Muscle of leg (tissue), 11 donors: ENCODE measurements around the gene THSD7A. TPM values are rescaled to one million over a fixed set of nuclear protein-coding genes. Genes with fewer than 3 reads are reported as not detected.
A peak's percentile ranks its signal among the peaks of the same experiment; 100 is the strongest.

Experiments
- DNase-seq: peaks from one replicate; pipeline ENCODE4 v3.0.0; 2013
- H3K27ac ChIP-seq: one replicate; pipeline ENCODE4 v1.5.1; 2013; ENCODE audit warnings: mild to moderate bottlenecking, low read length, control low read depth
- H3K27me3 ChIP-seq: one replicate; pipeline ENCODE4 v1.6.1; 2013; ENCODE audit warnings: low read length; ENCODE audit not compliant: control insufficient read depth, insufficient read depth
- H3K36me3 ChIP-seq: one replicate; pipeline ENCODE4 v1.6.1; 2013; ENCODE audit warnings: low read length; ENCODE audit not compliant: control insufficient read depth, insufficient read depth
- H3K4me1 ChIP-seq: one replicate; pipeline ENCODE4 v1.6.1; 2013; ENCODE audit warnings: low read length; ENCODE audit not compliant: control insufficient read depth, insufficient read depth
- H3K4me3 ChIP-seq: one replicate; pipeline ENCODE4 v1.5.1; 2013; ENCODE audit warnings: low read length, control low read depth
- H3K9me3 ChIP-seq: replicated peaks from 2 replicates; pipeline ENCODE4 v1.6.1; 2013; ENCODE audit warnings: low read depth, low read length; ENCODE audit not compliant: control insufficient read depth
- WGBS: methylation state at CpG from one replicate; pipeline ENCODE4 v1.1.5; 2013; ENCODE audit warnings: missing lambda C conversion rate; ENCODE audit not compliant: insufficient coverage; 5-methylcytosine and 5-hydroxymethylcytosine counted together
- polyA plus RNA-seq, 8 donors: library from polyadenylated mRNA; unstranded; fragments of 120-200 nt; gene quantifications; one replicate each; pipeline versions ENCODE4 v1.2.1 to v1.2.3, GENCODE V29; 2013; ENCODE audit warnings: inconsistent platforms in 1 of 8, low replicate concordance in 1 of 8; ENCODE audit not compliant: insufficient read length in 8 of 8, insufficient read depth in 1 of 8
- total RNA-seq: library from RNA; stranded (reverse); fragments of 120-200 nt; gene quantifications from one replicate; pipeline ENCODE4 v1.2.4, GENCODE V29; 2013

The THSD7A gene
- total and polyA plus RNA-seq, 9 donors, result 2.5 to 6.4 (median 3.6) TPM

DNA sequence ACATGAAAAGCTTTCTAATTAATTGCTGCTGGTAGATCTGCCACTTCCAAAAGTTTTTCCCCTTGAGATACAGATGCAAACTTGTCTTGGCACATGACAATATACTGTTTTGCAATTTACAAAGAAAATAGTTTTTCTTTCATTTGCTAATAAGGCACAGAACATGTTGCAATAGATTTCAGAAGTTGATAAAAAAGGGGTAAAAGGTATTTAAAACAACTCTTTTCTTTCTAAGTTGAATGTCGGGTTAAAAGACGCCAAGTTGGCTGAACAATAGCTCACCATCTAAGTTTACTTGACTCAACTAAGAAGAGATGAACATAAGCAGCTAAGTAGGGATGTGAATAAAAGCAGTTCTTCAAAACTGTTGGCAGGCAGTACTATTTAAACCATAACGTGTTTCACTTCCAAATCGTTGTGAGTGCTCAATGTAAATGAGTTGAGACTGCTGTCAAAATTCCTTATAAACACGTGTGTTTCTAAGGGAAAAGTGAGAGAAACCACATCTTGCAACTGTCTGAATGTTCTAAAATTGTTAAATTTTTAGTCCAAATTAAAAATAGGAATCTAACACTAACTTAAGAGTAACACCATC lies 14.5 kb upstream of the THSD7A start:
- no CpG with 5 or more reads among the region's 5 CpGs for WGBS
- Histone ChIP-seq H3K36me3 (no peaks in the 10 kb centered on the region), H3K9me3 (no peaks in the 10 kb centered on the region), H3K4me1 (no peaks in the 10 kb centered on the region), H3K27me3 (no peaks in the 10 kb centered on the region), H3K27ac (no peak overlapping the region), H3K4me3 (no peak overlapping the region)
- DNase-seq, result peak; percentile 14

DNA sequence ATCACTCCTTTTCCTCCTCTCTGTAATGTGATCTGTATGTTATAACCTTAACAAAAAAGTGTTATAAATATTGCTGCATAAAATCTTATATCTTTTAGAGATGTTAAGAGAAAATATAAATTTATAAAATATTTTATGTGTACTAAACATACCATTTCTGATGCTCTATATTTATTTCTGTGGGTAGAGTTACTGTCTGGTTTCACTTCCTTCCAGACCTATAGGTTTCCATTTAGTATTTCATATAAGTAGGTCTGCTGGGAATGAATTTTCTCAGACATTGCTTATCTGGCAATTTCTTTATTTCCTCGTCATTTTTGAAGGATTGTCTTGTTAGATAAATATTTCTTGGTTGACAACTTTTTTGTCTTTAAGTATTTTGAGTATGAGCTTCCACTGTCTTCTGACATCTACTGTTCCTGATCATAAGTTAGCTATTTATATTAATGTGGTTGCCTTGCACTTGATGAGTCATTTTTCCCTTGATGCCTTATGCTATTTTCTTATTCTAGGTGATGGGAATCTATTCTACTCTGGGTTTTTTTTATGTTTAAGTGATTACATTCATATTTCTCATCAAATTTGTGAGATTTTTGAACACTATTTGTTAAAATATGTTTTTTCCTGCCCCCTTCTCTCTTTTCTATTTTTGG lies 11.2 kb upstream of the THSD7A start:
- WGBS, result no CpG with 5 or more reads among the region's 1 CpG
- Histone ChIP-seq H3K9me3 (no peaks in the 10 kb centered on the region), H3K27ac (no peak overlapping the region), H3K36me3 (no peaks in the 10 kb centered on the region), H3K27me3 (no peaks in the 10 kb centered on the region), H3K4me3 (no peak overlapping the region), H3K4me1 (no peaks in the 10 kb centered on the region)
- no peak for DNase-seq

DNA sequence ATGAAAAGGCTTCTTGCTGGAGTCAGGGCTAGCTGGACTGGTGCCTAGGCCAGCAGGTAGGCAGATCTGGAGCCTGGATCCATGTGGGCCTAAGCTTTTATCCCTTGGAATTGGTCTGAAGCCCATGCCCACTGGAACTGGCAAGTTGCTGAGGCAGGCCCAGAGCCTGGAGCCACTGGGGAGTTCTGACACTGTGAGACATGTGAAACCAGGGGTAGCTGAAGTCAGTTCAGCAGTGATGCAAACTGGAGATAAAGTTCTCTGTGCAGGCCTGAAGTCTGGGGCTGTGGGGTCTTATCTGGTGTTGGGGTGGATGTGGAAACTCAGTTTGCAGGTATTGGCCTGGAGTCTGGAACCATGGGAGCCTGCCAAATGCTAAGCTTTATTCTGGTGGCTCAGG lies 9.7 kb upstream of the THSD7A start:
- no peak overlapping the region for H3K27ac ChIP-seq
- H3K4me1 ChIP-seq, result no peaks in the 10 kb centered on the region
- no peaks in the 10 kb centered on the region for H3K27me3 ChIP-seq
- no peak overlapping the region for H3K4me3 ChIP-seq
- DNase-seq, result no peak
- H3K9me3 ChIP-seq, result no peaks in the 10 kb centered on the region
- H3K36me3 ChIP-seq, result no peaks in the 10 kb centered on the region

DNA sequence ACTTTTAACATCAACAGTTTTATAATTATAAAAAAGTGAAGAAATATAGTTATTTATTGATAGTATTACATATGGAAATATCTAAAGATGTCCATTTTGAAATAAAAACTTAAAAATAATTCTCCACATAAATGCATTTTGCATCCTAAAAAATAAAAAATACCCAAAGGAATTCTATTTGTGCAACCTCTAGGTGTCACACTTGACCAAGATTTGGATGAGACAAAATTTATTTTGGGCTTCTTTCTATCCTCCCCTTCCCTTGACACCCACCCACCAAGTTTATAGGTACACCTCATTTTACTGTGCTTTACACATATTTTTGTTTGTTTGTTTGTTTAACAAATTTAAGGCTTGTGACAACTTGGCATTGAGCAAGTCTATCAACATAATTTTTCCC lies 3.3 kb upstream of the THSD7A start:
- no peak for DNase-seq

DNA sequence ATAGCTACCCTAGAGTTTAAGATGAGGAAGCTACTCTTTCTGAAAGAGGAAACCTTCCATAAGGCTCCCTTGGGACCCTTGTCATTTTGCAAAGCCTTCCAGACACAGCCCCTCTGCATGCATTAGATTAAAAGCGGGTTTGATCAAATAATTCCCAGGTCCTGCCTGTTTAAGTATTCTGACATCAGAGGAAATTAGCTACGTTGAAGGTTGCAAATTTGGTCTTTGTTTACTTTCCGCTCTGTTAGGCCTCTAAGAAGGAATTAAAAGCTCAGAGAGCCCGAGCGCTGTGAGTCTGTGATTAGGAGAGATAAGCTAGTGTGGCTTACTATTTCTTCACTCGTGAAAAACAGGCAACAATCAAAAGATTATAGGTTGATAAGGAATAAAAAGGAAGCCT lies 1.4 kb upstream of the THSD7A start:
- Histone ChIP-seq H3K4me3 (no peak overlapping the region), H3K9me3 (no peaks in the 10 kb centered on the region), H3K36me3 (no peaks in the 10 kb centered on the region), H3K27ac (no peak overlapping the region), H3K4me1 (no peaks in the 10 kb centered on the region), H3K27me3 (no peaks in the 10 kb centered on the region)
- DNase-seq, result peak; percentile 14
- 81% methylated on average over 6 of the region's 6 CpGs for WGBS

More for the DNA sequence above, 3.3 kb upstream of the THSD7A start:
- Histone ChIP-seq H3K36me3 (no peaks in the 10 kb centered on the region), H3K9me3 (no peaks in the 10 kb centered on the region), H3K4me3 (no peak overlapping the region), H3K4me1 (no peaks in the 10 kb centered on the region), H3K27ac (no peak overlapping the region), H3K27me3 (no peaks in the 10 kb centered on the region)

DNA sequence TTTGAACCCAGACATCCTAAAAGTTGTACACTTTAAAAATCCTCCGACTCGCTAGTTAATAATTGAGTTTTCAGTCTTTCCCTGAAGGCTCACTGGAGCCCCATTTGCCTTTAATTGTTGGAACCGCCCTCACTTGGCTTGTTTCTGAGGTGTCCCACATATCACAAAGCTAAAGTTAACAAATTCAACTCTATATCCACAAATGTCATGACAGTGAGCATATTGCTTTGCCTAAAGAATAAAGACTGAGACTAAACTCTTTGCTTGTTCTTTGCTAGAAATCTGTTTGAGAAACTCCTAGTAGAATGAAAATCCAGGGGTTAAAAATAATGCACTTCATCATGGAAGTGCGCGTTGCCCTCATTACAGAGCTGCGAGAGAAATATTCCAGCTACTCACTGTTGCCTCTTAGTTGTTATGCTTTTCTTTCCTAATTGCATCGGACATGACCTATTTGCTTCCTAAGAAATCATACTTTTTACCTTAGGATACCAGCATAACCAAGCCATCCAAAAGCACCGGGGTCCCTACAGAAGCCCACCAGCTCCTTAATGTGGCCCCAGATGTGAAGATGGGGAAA lies 752 bp downstream of the THSD7A start:
- DNase-seq, result peak; percentile 54
- H3K27ac ChIP-seq, result peak overlapping the region; percentile 87
- no peaks in the 10 kb centered on the region for H3K9me3 ChIP-seq
- whole genome bisulfite sequencing, result 4% methylated on average over 5 of the region's 8 CpGs
- H3K4me3 ChIP-seq, result peak overlapping the region; percentile 64
- no peaks in the 10 kb centered on the region for H3K27me3 ChIP-seq
- H3K36me3 ChIP-seq, result no peaks in the 10 kb centered on the region
- no peaks in the 10 kb centered on the region for H3K4me1 ChIP-seq

DNA sequence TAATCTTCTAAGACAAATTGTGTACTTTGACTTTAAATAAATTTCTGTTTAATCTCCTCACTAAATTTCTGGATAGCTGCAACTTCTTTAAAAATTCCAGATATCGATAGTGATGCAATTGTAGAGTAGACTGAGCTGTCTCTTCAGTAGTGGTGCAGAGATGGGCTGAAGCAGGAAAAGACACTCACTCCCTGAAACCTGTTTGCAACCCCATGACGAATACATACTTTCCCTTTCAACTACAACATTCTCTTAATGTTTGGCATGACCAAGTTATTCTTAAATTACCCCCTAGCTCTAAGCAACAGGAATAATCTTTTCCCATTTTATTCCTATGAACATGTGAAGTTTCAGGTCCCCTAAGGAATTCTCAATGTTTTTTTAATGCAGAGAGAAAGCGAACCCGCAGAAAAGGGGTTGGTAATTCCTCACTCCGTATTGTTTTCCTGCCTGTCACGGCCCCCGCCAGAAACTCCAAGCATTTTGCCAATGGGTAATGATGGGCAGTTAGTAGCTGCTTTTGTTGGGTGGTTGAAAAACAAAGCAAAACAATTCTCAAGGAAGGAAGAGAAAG lies 1.3 kb downstream of the THSD7A start:
- DNase-seq, result no peak

DNA sequence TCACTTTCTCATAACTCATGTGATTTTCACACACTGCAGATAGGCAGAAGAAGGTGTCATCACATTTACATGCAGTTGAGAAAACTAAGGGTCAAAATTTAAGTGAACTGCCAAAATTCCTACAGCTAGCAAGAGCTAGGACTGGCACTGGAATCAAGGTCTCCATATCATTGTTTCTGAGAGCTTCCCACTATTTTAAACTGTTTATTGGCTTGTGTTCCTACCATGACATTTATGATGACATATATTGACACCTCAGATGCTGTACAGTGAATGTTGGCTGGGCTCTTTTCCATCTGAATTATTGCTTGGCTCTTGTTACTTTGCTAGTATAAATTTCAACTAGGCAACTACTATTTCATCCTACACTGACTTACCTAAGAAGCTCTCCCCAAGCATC lies 2.0 kb downstream of the THSD7A start:
- no peak overlapping the region for H3K4me3 ChIP-seq
- no peak for DNase-seq
- H3K27me3 ChIP-seq, result no peaks in the 10 kb centered on the region
- H3K27ac ChIP-seq, result no peak overlapping the region
- no peaks in the 10 kb centered on the region for H3K36me3 ChIP-seq
- no peaks in the 10 kb centered on the region for H3K4me1 ChIP-seq
- no peaks in the 10 kb centered on the region for H3K9me3 ChIP-seq

More for the DNA sequence above, 1.3 kb downstream of the THSD7A start:
- peak overlapping the region; percentile 87 for H3K27ac ChIP-seq
- no peaks in the 10 kb centered on the region for H3K27me3 ChIP-seq
- no CpG with 5 or more reads among the region's 7 CpGs for WGBS
- peak overlapping the region; percentile 64 for H3K4me3 ChIP-seq
- H3K36me3 ChIP-seq, result no peaks in the 10 kb centered on the region
- no peaks in the 10 kb centered on the region for H3K9me3 ChIP-seq
- no peaks in the 10 kb centered on the region for H3K4me1 ChIP-seq

DNA sequence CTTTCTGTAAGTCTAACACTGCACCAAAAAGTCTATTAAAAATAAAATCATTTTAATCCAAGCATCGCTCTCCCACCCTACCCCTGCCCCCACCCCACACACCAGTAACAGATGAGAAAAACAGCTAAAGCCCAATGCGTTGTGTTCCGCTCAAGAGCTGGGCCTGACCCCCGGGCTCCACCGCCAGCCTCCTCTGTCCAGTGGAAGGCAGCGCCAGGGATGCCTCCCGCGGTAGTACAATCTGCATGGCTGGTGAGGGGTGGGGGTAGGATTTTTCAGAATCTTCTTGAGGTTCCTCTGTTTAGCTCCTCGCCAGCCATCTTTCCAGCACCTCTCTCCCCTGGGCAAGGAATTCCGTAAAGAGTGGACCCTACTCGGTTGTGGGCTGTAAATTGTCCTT lies 12.1 kb downstream of the THSD7A start:
- no peak for DNase-seq
- 96% methylated on average over 3 of the region's 11 CpGs for WGBS
- no peaks in the 10 kb centered on the region for H3K9me3 ChIP-seq
- no peaks in the 10 kb centered on the region for H3K27me3 ChIP-seq
- no peaks in the 10 kb centered on the region for H3K4me1 ChIP-seq
- no peak overlapping the region for H3K4me3 ChIP-seq
- no peaks in the 10 kb centered on the region for H3K36me3 ChIP-seq
- H3K27ac ChIP-seq, result no peak overlapping the region

DNA sequence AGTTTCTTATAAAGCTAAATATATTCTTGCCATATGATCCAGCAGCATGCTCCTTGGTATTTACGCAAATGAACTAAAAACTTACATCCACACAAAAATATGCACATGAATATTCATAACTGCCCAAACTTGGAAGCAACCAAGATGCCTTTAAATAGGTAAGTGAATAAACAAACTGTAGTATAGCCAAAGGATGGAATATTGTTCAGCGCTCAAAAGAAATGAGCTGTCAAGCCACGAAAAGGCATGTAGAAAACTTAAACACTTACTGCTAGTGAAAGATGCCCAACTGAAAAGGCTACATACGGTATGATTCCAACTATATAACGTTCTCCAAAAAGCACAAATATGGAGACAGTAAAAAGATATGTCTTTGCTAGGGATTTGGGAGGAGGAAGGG lies 12.7 kb downstream of the THSD7A start:
- Histone ChIP-seq H3K27me3 (no peaks in the 10 kb centered on the region), H3K4me3 (no peak overlapping the region), H3K9me3 (no peaks in the 10 kb centered on the region), H3K36me3 (no peaks in the 10 kb centered on the region), H3K4me1 (no peaks in the 10 kb centered on the region), H3K27ac (no peak overlapping the region)
- no CpG with 5 or more reads among the region's 5 CpGs for WGBS
- no peak for DNase-seq
